Astrocyte of the cerebellum (primary cell): ENCODE measurements around the gene NRDC.
"Not testable (repeated sequence)": the region's sequence is repeated elsewhere in the genome, so short reads cannot be mapped to it uniquely, and the experiment has no call there.

Experiments
- DNase-seq: peaks from one replicate; pipeline ENCODE4 v3.0.0-alpha.2; 2011; ENCODE audit warnings: low read depth
- H3K4me3 ChIP-seq: 2 replicates; pipeline ENCODE4 v1.5.1; 2011; ENCODE audit warnings: mild to moderate bottlenecking, low read depth, low read length, moderate library complexity
- CTCF ChIP-seq: IDR thresholded peaks from 2 replicates; pipeline ENCODE4 v1.5.1; 2012; ENCODE audit warnings: low read length, low read depth, moderate library complexity, mild to moderate bottlenecking; ENCODE audit errors: missing control alignments
- in situ Hi-C: cut with HindIII; loops from 2 replicates; pipeline ENCODE4 v1.10.0; 2017; ENCODE audit warnings: low sequenced_read_pairs

Gene NRDC

GRCh38 chr1:51897699-51898031 lies 19.1 kb upstream of the NRDC start:
- no peak overlapping the region for H3K4me3 ChIP-seq
- peak; percentile 40 for DNase-seq
- no peak for TF ChIP-seq CTCF
- in situ Hi-C loops: no loop called here

- in situ Hi-C loops, H3K4me3 ChIP-seq, DNase-seq: not testable (repeated sequence)
Observed at GRCh38 chr1:51894748-51895147, 16.2 kb upstream of the NRDC start.

- TF ChIP-seq CTCF: no peak
Observed at GRCh38 chr1:51878308-51878615, 265 bp downstream of the NRDC start.

GRCh38 chr1:51877434-51878307 lies 856 bp downstream of the NRDC start:
- no peak for DNase-seq
- TF ChIP-seq CTCF: no peak
- peak overlapping the region; percentile 85 for H3K4me3 ChIP-seq
- in situ Hi-C loops: no loop called here

More at GRCh38 chr1:51878308-51878615, 265 bp downstream of the NRDC start:
- in situ Hi-C loops: no loop called here
- DNase-seq: no peak
- peak overlapping the region; percentile 85 for H3K4me3 ChIP-seq

- no peak for DNase-seq
- no peak overlapping the region for H3K4me3 ChIP-seq
Observed at GRCh38 chr1:51875836-51876235, 2.7 kb downstream of the NRDC start.

GRCh38 chr1:51875291-51875772 lies 3.2 kb downstream of the NRDC start:
- H3K4me3 ChIP-seq: no peak overlapping the region
- DNase-seq: no peak
- no peak for TF ChIP-seq CTCF
- in situ Hi-C loops: no loop called here

More at GRCh38 chr1:51875836-51876235, 2.7 kb downstream of the NRDC start:
- in situ Hi-C loops: no loop called here
- TF ChIP-seq CTCF: no peak

- in situ Hi-C loops, DNase-seq: not testable (repeated sequence)
Observed at GRCh38 chr1:51873270-51873669, 5.3 kb downstream of the NRDC start.

More at GRCh38 chr1:51873270-51873669, 5.3 kb downstream of the NRDC start:
- not testable (repeated sequence) for H3K4me3 ChIP-seq
